T-helper 22 cell (primary cell): ENCODE data around the gene SHROOM3.
"Not testable (repeated sequence)": the region's sequence is repeated elsewhere in the genome, so short reads cannot be mapped to it uniquely, and the experiment has no call there.

Experiments
- DNase-seq: peaks from one replicate; pipeline ENCODE4 v3.0.0-alpha.2; 2020; ENCODE audit warnings: low read depth

The SHROOM3 gene

GRCh38 chr4:76725039-76725438, 290.0 kb downstream of the SHROOM3 start:
- no peak for DNase-seq

- DNase-seq: no peak
Measured at GRCh38 chr4:76726176-76726575, 291.1 kb downstream of the SHROOM3 start.

- no peak for DNase-seq
Measured at GRCh38 chr4:76726631-76727030, 291.6 kb downstream of the SHROOM3 start.

- DNase-seq: not testable (repeated sequence)
Measured at GRCh38 chr4:76727934-76728333, 292.9 kb downstream of the SHROOM3 start.

- DNase-seq: no peak
Measured at GRCh38 chr4:76729460-76729859, 294.4 kb downstream of the SHROOM3 start.

GRCh38 chr4:76729980-76730379, 295.0 kb downstream of the SHROOM3 start:
- no peak for DNase-seq

- DNase-seq: no peak
Measured at GRCh38 chr4:76732246-76732645, 297.2 kb downstream of the SHROOM3 start.

- DNase-seq: no peak
Measured at GRCh38 chr4:76733068-76733771, 298.2 kb downstream of the SHROOM3 start.

- DNase-seq: no peak
Measured at GRCh38 chr4:76736414-76736813, 301.4 kb downstream of the SHROOM3 start.

- DNase-seq: no peak
Measured at GRCh38 chr4:76737180-76737579, 302.2 kb downstream of the SHROOM3 start.

GRCh38 chr4:76737771-76738085, 302.7 kb downstream of the SHROOM3 start:
- no peak for DNase-seq

GRCh38 chr4:76738086-76738931, 303.3 kb downstream of the SHROOM3 start:
- DNase-seq: no peak

GRCh38 chr4:76740192-76740591, 305.2 kb downstream of the SHROOM3 start:
- no peak for DNase-seq

GRCh38 chr4:76740866-76741662, 306.0 kb downstream of the SHROOM3 start:
- DNase-seq: no peak

- DNase-seq: no peak
Measured at GRCh38 chr4:76741663-76742020, 306.6 kb downstream of the SHROOM3 start.

GRCh38 chr4:76744241-76744921, 309.4 kb downstream of the SHROOM3 start:
- DNase-seq: no peak

GRCh38 chr4:76745240-76745639, 310.2 kb downstream of the SHROOM3 start:
- no peak for DNase-seq

- no peak for DNase-seq
Measured at GRCh38 chr4:76747563-76747962, 312.5 kb downstream of the SHROOM3 start.

- DNase-seq: no peak
Measured at GRCh38 chr4:76748649-76749048, 313.6 kb downstream of the SHROOM3 start.

GRCh38 chr4:76749355-76749754, 314.3 kb downstream of the SHROOM3 start:
- DNase-seq: no peak

GRCh38 chr4:76750716-76751115, 315.7 kb downstream of the SHROOM3 start:
- no peak for DNase-seq
